Adrenal gland (tissue), 5 donors: ENCODE measurements around the gene PPP1R3D.

Experiments used
- CTCF ChIP-seq, 6 experiments: fragments of 450-650 bp in 4 of 6; fragments of 200-600 bp in 2 of 6; sonication (generic) in 1 of 6; IDR thresholded peaks; 1 replicate in 5 of 6; 2 replicates in 1 of 6; pipeline versions ENCODE4 v1.5.1 to v1.8.0; 2016 to 2021; ENCODE audit warnings: antibody characterized with exemption in 6 of 6, mild to moderate bottlenecking in 2 of 6, moderate library complexity in 1 of 6
- POLR2A ChIP-seq, 2 donors: fragments of 450-650 bp; IDR thresholded peaks; one replicate each; pipeline ENCODE4 v1.6.1; 2017; ENCODE audit warnings: antibody characterized with exemption in 2 of 2, mild to moderate bottlenecking in 2 of 2, moderate library complexity in 1 of 2
- donor health status: DM: no; HTN: no; CAD: no.

- TF ChIP-seq POLR2A (IDR thresholded peaks at IDR 0.05) (no peak), CTCF (IDR thresholded peaks at IDR 0.05) (no peak)
Observed at GRCh38 chr20:59902470-59902869, 37.6 kb downstream of the PPP1R3D start.
